Measurements from ENCODE around the gene SYK. TPM values are rescaled to one million over a fixed set of nuclear protein-coding genes. Genes with fewer than 3 reads are reported as not detected.
"Not testable (repeated sequence)": the region's sequence is repeated elsewhere in the genome, so short reads cannot be mapped to it uniquely, and the experiment has no call there.

SYK gene
- polyA plus RNA-seq, 3 donors, result 5.4 to 7.4 (median 6.1) TPM

DNA sequence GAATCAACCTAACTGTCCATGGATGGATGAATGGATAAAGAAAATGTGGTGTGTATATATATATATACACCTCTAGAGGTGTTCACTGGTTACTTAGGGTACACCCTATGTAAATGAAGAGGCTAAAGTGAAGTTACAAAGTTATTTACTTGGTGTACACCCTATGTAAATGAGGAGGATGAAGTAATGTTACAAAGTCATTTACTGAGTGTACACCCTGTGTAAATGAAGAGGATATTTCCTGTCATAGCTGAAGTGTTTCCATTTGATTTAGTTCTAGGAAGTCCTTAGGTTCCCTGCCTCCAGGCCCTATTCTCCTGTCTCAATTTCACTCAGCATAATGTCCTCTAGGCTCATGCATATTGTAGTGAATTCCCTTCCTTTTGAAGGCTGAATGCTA is 85.2 kb downstream of the SYK start:
- not testable (repeated sequence) for H3K27ac ChIP-seq (ENCODE audit: low read depth, low read length)

DNA sequence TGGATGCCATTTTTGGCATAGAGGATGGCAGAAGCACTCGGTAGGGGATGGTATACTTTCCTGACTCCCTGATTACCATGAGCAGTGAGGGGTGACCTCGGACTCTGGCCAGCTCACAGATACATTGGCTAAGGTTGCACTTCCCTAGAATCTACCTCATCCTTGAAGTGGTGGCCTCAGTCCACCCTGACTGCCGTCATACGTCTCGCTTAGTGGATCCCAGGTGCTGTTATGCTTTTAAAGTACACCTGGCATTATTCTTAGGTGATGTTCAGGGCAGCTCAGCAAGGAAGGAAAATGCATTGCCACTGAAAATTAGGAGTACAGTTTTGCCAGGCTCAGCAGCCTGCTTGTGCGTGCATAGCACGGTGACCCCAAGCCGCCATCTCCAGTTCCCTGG is 87.3 kb downstream of the SYK start:
- no peak overlapping the region for H3K27ac ChIP-seq (ENCODE audit: low read depth, low read length)
- 90 to 95% (median 93%) methylated on average over 8 of the region's 8 CpGs for WGBS, 3 donors

DNA sequence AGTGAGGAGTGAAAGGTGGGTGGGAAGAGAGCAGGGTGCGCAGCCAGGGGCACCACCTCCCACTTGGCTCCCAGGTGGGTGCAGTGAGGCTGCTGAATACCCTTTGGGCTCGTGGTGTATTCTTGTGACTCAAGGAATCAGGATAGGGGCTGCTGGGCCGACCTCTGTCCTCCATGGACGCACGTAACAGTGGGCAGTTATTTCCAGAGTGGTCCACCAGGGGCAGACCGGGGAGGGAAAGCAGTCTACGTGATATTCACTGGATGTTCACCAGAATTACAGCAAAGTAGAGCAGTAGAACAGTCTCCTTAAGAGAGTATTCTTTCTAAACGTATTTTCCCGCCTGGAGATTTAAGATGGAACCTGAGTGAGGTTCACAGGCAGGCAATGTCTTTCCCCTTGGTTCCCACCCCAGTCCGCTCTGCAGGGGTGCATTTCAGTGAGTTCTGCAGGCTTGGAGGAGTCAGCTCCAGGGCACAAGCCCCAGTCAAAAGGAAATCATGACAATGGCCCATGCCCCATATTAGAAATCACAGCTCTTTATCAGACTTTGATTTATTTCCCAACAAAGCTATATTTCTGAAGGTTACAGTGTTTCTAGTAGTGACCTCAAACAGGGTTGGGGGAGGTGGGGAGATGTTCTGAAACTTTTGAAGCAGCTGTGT is 88.7 kb downstream of the SYK start:
- no peak overlapping the region for H3K27ac ChIP-seq (ENCODE audit: low read depth, low read length)
- WGBS, 3 donors, result 71 to 85% (median 77%) methylated on average over 10 of the region's 10 CpGs

DNA sequence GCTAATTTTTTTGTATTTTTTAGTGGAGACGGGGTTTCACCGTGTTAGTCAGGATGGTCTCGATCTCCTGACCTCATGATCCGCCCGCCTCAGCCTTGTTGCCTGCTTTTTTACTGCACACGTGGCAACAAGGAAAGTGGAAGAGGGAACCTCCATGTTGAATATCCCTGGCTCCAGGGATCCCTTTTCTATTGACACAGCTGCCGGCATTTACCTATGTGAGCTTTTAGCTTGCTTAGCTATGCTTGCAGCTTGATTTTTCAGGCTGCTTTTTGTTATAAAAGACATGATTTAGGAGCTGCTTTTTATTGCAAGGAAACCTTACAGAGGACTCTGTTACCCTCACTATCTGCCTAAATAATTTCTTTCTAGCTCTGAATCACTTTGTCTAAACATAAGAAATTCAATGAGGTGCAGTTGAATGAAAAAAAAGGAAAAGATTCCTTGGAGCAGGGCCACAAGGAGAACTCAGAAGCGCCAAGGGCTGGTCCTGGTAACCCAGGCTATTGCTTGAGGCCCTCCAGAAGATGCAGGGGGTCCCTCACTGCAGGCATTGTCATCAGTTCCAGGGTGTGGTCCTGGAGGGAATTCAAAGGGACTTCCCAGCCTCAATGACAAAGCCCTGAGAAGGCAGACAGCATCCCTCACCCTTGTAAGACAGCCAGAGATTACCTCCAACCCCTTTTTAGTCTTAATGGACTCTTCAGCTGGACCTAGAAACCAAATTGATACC is 89.9 kb downstream of the SYK start:
- H3K27ac ChIP-seq (ENCODE audit: low read depth, low read length), result no peak overlapping the region
- 76 to 91% (median 87%) methylated on average over 8 of the region's 8 CpGs for WGBS, 3 donors

DNA sequence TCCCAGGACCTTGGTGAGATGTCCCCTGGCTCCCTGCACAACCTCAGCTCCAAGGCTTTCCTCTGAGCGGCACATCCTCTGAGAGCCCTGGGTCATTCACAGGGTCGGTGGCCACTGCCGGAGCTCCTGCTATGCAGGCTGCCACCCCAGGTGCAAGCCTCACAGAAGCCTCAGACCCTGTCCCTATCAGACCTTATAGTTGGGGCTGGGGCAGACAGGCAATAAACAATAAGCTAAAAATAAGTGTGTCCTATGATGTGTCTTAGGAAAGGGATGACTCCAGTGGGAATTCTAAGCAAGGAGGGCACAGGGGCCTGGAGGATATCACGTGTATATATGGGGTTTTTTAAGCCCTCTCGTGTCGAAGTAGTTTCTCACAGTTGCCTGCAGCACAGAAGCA is 91.3 kb downstream of the SYK start:
- WGBS, 3 donors, result 59 to 76% (median 61%) methylated on average over 6 of the region's 6 CpGs
- no peak overlapping the region for H3K27ac ChIP-seq (ENCODE audit: low read depth, low read length)

DNA sequence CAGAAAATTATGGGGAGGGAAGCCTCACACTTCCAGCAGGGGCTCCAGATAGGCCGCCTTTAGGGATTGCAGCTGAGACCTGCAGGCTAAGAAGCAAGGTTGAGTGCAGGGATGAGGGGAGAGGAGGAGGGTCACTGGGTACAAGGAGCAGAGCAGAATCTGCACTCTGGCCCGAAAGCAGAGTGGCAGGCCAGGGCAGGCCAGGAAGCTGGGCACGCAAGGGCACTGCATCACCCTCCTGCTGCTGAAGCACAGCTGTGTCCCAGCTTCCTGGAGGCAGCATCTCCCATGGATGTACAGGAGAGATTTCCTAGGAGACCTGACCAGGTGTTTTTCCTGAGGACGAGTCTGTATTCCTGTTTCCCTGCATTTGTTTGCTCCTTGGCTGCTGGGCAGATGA is 92.1 kb downstream of the SYK start:
- H3K27ac ChIP-seq (ENCODE audit: low read depth, low read length), result no peak overlapping the region
- 89 to 93% (median 92%) methylated on average over 4 of the region's 4 CpGs for WGBS, 3 donors

DNA sequence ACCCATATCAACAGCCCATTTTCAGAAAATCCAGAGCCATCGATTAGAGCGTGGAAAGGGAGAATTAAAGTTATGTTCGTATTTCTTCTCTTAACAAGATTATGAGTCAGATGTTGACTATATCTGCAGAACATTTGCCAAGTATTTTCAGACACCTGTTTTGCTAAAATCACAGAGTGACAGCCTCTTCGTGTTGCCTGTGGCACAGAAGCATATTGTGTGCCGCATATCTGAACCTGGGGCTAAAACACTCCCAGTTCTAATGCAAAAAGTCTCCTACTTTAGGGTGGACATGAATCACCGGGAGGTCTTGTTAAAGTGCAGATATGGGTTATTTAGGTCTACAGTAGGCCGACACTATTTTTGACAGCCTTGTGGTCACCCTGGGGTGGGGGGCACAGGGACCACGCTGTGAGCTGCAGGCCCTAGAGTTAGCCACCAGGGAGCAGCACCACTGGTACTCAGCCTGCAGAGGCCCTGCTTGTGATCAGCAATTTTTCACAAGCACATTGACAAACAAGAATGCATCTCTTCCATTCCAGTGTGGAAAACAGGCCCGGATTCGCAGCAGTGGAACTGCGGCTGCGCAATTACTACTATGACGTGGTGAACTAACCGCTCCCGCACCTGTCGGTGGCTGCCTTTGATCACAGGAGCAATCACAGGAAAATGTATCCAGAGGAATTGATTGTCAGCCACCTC is 93.5 kb downstream of the SYK start:
- 85 to 87% (median 87%) methylated on average over 16 of the region's 16 CpGs for WGBS, 3 donors
- H3K27ac ChIP-seq (ENCODE audit: low read depth, low read length), result no peak overlapping the region

DNA sequence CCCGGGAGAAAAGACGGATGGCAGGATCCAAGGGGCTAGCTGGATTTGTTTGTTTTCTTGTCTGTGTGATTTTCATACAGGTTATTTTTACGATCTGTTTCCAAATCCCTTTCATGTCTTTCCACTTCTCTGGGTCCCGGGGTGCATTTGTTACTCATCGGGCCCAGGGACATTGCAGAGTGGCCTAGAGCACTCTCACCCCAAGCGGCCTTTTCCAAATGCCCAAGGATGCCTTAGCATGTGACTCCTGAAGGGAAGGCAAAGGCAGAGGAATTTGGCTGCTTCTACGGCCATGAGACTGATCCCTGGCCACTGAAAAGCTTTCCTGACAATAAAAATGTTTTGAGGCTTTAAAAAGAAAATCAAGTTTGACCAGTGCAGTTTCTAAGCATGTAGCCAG is 94.2 kb downstream of the SYK start:
- no peak overlapping the region for H3K27ac ChIP-seq (ENCODE audit: low read depth, low read length)
- WGBS, 3 donors, result 72 to 92% (median 87%) methylated on average over 7 of the region's 7 CpGs

DNA sequence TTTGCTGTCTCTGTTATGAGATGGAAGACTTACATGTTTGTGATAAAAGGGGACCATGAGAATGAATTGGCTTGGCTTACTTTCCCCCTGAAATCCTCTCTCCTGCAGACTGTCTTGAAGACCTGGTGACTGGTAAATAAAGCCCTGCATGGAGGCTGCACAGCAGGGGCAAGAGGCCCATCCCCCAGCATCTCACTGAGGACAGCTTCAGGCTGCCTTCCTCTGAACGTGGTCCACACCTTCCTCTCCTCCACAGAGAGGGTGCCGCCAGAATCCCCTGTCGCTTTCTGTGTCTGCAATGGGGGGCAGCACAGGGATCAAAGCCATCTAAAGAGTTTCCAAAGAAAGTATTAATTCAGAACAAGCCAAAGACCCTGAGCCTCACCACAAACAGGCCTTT is 94.6 kb downstream of the SYK start:
- H3K27ac ChIP-seq (ENCODE audit: low read depth, low read length), result no peak overlapping the region
- 75 to 87% (median 84%) methylated on average over 3 of the region's 3 CpGs for WGBS, 3 donors

DNA sequence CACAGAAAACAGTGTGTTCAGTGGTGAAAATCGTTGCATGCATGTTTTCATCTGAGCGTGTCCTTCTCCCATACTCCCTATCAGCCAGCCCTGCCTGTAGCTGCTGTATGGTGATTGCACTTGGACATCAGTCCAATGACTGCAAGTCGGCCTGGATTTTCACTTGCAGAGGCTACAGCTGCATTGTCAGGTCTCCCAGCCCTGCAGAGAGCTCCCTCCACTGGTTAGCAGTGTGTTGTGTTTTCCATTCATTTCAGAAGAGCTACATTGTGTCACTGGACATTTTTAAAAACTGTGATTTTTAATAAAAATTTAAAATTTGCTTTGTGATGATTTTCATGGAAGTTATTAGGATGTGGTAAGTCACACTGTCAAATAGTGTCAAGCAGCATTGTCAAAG is 96.6 kb downstream of the SYK start:
- no peak overlapping the region for H3K27ac ChIP-seq (ENCODE audit: low read depth, low read length)
- 76 to 84% (median 83%) methylated on average over 3 of the region's 3 CpGs for WGBS, 3 donors

DNA sequence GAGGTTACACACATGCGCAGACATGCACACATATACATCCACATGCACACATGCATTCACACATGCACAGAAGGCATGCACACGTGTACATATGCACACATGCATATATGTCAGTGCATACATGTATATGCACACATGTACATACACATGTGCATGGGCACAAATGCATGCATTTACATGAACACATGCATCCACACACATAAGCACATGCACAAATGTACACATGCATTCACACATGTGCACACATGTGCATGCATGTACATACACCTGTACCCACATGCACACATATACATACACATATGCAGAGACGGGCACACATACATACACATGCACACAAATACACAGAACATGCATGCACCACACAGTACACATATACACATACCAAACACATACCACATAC is 97.7 kb downstream of the SYK start:
- 93 to 96% (median 94%) methylated on average over 3 of the region's 3 CpGs for WGBS, 3 donors
- H3K27ac ChIP-seq (ENCODE audit: low read depth, low read length), result no peak overlapping the region

DNA sequence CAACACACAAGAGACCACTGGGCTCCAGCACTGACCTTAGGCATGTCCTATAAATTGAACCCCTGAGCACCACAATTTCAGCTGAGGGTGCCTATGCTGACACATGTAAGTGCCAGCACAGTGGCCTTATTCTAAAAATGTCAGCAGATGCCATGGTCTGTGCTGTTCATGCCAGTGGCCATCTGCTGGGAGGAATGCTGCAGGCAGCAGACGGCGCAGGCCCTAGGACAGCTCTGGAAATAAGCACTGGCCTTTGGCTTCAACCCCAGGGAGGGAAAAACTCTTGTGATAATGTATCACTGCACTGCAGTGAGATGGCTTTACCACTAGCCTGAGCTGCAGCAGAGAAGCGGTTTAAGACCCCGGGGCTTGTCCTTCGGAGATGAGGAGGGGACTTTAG is 98.5 kb downstream of the SYK start:
- 70 to 81% (median 79%) methylated on average over 5 of the region's 5 CpGs for WGBS, 3 donors

DNA sequence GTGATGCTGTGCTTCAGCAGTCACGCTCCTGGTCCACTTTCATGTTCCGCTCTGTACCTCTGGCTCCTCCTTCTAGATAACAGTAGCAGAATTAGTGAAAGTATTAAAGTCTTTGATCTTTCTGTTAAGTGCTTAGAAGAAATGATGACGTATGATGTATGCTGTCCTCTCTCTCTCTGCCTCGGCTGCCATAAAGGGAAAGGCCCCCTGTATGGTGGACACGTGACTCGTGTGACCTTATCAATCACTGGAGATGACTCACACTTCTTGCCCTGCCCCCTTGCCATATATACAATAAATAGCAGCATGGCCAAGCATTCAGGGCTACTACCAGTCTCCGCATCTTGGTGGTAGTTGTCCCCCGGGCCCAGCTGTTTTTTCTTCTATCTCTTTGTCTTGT is 100.3 kb downstream of the SYK start:
- 83 to 96% (median 89%) methylated on average over 8 of the region's 8 CpGs for WGBS, 3 donors
- H3K27ac ChIP-seq (ENCODE audit: low read depth, low read length), result no peak overlapping the region

More for the DNA sequence above, 98.5 kb downstream of the SYK start:
- no peak overlapping the region for H3K27ac ChIP-seq (ENCODE audit: low read depth, low read length)

DNA sequence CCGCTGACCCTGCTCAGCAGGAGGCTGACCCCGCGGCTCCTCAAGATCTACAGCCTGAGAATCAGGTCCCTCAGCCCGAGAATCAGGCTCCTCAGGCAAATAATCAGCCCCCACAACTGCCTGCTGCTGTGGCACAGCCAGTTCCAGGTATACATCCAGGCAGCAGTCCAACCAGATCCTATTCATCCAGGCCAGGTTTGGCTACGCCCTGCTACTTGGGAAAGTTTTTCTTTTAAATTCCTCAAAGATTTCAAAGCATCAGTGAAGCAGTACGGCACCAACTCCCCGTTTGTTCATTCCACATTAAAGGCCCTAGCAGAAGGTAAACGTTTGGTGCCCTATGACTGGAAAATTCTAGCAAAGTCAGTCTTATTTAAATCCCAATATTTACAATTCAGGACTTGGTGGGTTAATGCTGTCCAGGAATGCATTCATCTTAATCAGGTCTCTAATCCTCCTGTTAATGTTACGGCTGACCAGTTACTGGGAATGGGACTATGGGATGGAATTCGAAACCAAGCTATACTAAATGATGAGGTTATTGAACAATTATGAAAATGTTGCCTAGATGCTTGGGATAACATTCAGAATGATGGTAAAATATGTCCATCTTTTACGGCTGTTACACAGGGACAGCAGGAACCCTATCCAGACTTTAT is 102.3 kb downstream of the SYK start:
- 81 to 82% (median 82%) methylated on average over 11 of the region's 11 CpGs for WGBS, 3 donors
- H3K27ac ChIP-seq (ENCODE audit: low read depth, low read length), result no peak overlapping the region

DNA sequence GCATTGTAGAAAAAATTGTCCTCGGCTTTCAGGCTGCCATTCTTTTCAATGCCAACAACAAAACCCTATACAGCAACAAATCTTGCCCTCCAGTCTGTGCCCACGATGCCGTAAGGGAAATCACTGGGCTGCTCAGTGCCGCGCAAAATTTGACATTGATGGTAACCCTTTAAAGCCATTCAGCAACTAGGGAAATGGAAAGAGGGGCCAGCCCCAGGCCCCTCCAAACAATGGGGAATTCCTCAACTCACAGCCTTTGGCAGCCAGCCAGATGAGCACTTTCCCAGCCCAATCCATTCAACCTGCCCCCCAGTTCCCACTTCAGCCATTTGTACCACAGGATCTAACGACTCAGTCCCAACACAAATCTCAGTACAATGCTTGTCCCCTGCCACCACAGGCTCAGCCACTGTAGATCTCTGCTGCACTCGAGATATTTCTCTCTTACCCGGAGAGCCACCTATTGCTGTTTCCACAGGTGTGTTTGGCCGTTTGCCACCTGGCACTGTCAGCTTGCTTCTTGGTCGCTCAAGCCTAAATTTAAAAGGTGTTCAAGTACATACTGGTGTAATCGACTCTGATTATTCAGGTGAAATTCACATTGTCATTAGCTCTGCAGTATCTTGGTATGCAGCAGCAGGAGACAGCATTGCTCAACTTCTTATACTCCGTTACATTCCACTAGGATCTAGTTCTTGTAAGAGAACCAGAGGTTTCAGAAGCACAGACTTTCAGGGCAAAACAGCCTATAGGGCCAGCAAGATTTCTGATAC is 103.3 kb downstream of the SYK start:
- H3K27ac ChIP-seq (ENCODE audit: low read depth, low read length), result no peak overlapping the region
- WGBS, 3 donors, result 55 to 71% (median 68%) methylated on average over 12 of the region's 12 CpGs

DNA sequence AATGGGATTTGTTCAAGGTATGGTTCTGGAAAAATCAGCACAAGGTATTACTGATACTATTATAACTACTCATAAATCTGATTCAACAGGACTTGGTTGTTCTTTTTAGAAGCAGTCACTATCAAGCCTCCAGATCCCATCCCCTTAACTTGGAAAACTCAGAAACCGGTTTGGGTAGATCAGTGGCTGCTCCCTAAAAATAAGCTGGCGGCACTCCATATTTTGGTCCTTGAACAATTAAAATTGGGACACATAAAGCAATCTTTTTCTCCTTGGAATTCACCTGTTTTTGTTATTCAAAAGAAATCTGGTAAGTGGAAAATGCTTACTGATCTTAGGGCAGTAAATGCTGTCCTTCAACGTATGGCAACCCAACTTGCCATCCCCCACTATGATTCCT is 104.2 kb downstream of the SYK start:
- H3K27ac ChIP-seq (ENCODE audit: low read depth, low read length), result no peak overlapping the region
- WGBS, 3 donors, result 91 to 95% (median 94%) methylated on average over 3 of the region's 3 CpGs

DNA sequence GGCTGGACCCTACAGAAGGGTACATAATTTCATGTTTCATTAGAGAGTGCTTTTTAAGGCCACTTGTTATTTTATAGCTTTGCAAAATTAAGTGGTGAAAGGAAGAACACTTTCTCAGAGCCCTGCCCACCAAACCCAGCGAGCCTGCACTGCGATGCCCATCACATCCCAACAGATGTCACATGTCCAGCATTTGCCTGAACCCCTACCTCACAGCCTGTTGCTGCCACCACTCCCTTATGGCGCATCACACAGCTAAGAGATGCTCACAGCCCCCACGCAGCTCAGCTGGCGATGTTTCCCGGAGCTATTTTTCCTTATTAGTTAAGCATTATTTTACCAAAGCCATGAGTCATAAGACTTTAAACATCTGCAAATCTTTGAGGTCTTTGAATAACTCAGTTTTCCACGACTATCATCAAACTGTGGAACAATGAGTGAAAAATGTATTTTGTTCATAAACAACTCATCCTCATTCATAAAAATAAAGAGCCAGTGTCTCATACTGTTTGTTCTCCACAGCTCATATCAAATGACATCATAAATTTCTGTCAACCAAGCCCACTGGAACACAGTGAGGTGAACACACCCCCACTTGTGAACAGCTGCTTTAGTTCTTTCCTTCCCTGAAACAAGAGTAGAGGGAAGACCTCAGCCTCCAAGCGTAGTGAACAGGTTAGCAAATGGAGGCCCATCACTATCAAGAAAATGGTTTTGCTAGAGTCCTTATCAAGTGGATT is 104.9 kb downstream of the SYK start:
- 78 to 89% (median 86%) methylated on average over 8 of the region's 8 CpGs for WGBS, 3 donors
- H3K27ac ChIP-seq (ENCODE audit: low read depth, low read length), result no peak overlapping the region

DNA sequence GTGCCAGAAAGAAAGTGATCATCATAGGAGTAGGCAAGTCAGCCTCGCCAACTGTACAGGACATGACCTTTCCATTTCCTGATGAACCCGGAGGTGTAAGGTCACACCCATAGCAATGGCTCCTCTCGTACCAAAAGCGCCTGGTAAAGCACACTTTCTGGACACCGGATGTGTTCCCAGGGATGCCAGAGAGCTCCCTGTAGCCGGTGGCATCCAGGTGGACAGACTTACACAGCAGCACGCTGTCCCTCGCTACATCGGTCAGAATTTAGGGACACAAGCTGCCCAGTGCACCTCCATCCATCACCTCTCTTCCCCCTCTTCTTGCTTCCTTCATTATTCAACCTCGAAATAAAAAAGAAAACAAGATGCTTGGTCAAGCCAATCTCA is 105.4 kb downstream of the SYK start:
- 85 to 87% (median 87%) methylated on average over 10 of the region's 10 CpGs for WGBS, 3 donors
- no peak overlapping the region for H3K27ac ChIP-seq (ENCODE audit: low read depth, low read length)

Measured in adipose tissue (tissue), 3 donors.